Peyer's patch (tissue), 4 donors: ENCODE data around the gene NT5C1A.

ENCODE experiments used
- CTCF ChIP-seq, 6 experiments: fragments of 450-650 bp in 4 of 6; fragments of 200-600 bp in 2 of 6; sonication (generic) in 1 of 6; IDR thresholded peaks; one replicate each; pipeline ENCODE4 v1.5.1; 2017 to 2019; ENCODE audit warnings: antibody characterized with exemption in 6 of 6, mild to moderate bottlenecking in 3 of 6, moderate library complexity in 1 of 6
- POLR2A ChIP-seq, 2 donors: fragments of 450-650 bp; IDR thresholded peaks; one replicate each; pipeline ENCODE4 v1.5.1; 2017; ENCODE audit warnings: antibody characterized with exemption in 2 of 2, mild to moderate bottlenecking in 2 of 2, moderate library complexity in 2 of 2

- TF ChIP-seq CTCF (IDR thresholded peaks at IDR 0.05) (no peak), POLR2A (IDR thresholded peaks at IDR 0.05) (no peak)
Measured at GRCh38 chr1:39679821-39680220, 7.9 kb upstream of the NT5C1A start.
